Duodenal mucosa (tissue), 2 donors: ENCODE data around the gene CCDC38.

Experiments
- H3K27ac ChIP-seq: one replicate; pipeline ENCODE4 v1.7.0; 2013; ENCODE audit warnings: low read depth, low read length
- H3K27me3 ChIP-seq, 2 donors: one replicate each; pipeline ENCODE4 v1.7.0; 2013; ENCODE audit warnings: low read length in 2 of 2, control low read depth in 1 of 2; ENCODE audit not compliant: insufficient read depth in 2 of 2, control insufficient read depth in 1 of 2
- H3K36me3 ChIP-seq, 2 donors: one replicate each; pipeline ENCODE4 v1.7.0; 2013; ENCODE audit warnings: low read length in 2 of 2, control low read depth in 1 of 2; ENCODE audit not compliant: insufficient read depth in 2 of 2, control insufficient read depth in 1 of 2
- H3K4me1 ChIP-seq, 2 donors: one replicate each; pipeline ENCODE4 v1.7.0; 2013; ENCODE audit warnings: low read length in 2 of 2, control low read depth in 1 of 2; ENCODE audit not compliant: insufficient read depth in 2 of 2, control insufficient read depth in 1 of 2
- H3K4me3 ChIP-seq, 2 donors: one replicate each; pipeline ENCODE4 v1.7.0; 2013; ENCODE audit warnings: low read length in 2 of 2, low read depth in 1 of 2
- H3K9ac ChIP-seq, 2 donors: one replicate each; pipeline ENCODE4 v1.7.0; 2013; ENCODE audit warnings: low read length in 2 of 2, low read depth in 1 of 2
- H3K9me3 ChIP-seq, 2 donors: one replicate each; pipeline ENCODE4 v1.7.0; 2013; ENCODE audit warnings: low read length in 2 of 2, control low read depth in 1 of 2; ENCODE audit not compliant: control insufficient read depth in 1 of 2

Gene CCDC38

DNA sequence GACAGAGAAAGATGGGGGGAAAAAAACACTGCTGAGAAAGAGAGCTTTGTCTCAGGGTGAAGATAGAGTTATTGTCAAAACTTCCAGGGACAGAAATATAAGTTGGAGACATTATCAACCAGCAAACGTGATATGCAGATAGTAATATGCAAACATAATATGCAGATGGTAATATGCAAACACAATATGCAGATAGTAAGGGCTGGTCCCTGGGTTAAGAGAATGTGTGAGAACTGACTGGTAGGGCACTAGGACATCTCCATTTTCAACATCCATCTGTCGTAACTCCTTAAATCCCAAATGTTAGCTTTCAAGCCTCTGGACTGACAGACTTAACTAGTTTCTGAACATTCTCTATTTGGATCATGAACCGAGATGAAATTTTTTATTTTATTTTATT lies 51.5 kb downstream of the CCDC38 start:
- Histone ChIP-seq H3K4me1 (no peaks in the 10 kb centered on the region), H3K27me3 (no peaks in the 10 kb centered on the region), H3K9me3 (no peaks in the 10 kb centered on the region), H3K36me3 (no peaks in the 10 kb centered on the region), H3K27ac (no peak overlapping the region), H3K4me3 (no peak overlapping the region), H3K9ac (no peak overlapping the region)

GRCh38 chr12:95887311-95887710 lies 55.1 kb downstream of the CCDC38 start:
- no peak overlapping the region for H3K4me3 ChIP-seq
- H3K9ac ChIP-seq, result no peak overlapping the region
- H3K27ac ChIP-seq, result no peak overlapping the region
- no peaks in the 10 kb centered on the region for H3K36me3 ChIP-seq
- H3K9me3 ChIP-seq, result peaks cover 0 to 4% of the 10 kb centered on the region in 2 donors
- no peaks in the 10 kb centered on the region for H3K27me3 ChIP-seq
- no peaks in the 10 kb centered on the region for H3K4me1 ChIP-seq

GRCh38 chr12:95884998-95885397 lies 57.4 kb downstream of the CCDC38 start:
- Histone ChIP-seq H3K27me3 (no peaks in the 10 kb centered on the region), H3K27ac (no peak overlapping the region), H3K4me3 (no peak overlapping the region), H3K9ac (no peak overlapping the region), H3K4me1 (no peaks in the 10 kb centered on the region), H3K36me3 (no peaks in the 10 kb centered on the region), H3K9me3 (peaks cover 0 to 4% of the 10 kb centered on the region in 2 donors)

DNA sequence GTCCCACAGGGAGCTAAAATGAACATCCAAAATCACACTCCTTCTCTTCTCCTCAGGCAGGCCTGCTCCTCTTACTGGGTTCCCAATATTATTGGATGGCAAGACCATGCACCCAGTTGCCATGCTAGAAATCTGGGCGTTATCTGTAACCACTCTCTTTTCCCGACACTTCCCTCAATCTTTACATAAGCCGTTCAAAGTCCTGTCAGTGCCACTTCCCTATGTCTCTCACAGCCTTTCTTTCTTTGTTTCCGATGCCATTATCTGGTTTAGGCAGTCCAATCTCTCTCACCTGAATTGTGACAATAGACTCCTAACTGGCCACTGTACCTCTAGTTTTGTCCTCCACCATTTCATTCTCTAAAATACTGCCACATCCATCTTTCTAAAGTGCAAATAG lies 59.5 kb downstream of the CCDC38 start:
- no peak overlapping the region for H3K4me3 ChIP-seq
- no peak overlapping the region for H3K27ac ChIP-seq
- H3K4me1 ChIP-seq, result no peaks in the 10 kb centered on the region
- no peak overlapping the region for H3K9ac ChIP-seq
- no peaks in the 10 kb centered on the region for H3K36me3 ChIP-seq
- H3K9me3 ChIP-seq, result peaks cover 0 to 4% of the 10 kb centered on the region in 2 donors
- no peaks in the 10 kb centered on the region for H3K27me3 ChIP-seq

DNA sequence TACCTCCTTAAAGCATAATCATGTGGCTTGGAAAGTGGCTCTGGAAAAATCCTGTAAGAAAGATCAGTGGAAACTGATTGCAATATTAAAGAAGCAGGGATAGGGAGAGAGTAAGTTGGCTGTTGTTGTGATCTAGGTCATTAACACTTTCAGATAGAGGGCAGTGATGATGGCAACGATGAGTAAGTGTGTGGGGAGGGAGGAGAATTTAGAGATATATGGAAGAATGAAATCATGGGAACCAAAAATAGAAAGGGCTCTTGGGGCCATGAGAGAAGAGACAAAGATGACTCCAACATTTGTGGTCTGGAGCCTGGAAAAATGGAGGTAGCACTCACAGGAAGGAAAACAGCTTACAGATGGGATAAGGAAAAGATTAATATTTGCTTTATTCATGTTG lies 60.3 kb downstream of the CCDC38 start:
- no peaks in the 10 kb centered on the region for H3K4me1 ChIP-seq
- H3K27ac ChIP-seq, result no peak overlapping the region
- H3K36me3 ChIP-seq, result no peaks in the 10 kb centered on the region
- H3K27me3 ChIP-seq, result no peaks in the 10 kb centered on the region
- no peak overlapping the region for H3K9ac ChIP-seq
- H3K9me3 ChIP-seq, result peaks cover 0 to 4% of the 10 kb centered on the region in 2 donors
- H3K4me3 ChIP-seq, result no peak overlapping the region

DNA sequence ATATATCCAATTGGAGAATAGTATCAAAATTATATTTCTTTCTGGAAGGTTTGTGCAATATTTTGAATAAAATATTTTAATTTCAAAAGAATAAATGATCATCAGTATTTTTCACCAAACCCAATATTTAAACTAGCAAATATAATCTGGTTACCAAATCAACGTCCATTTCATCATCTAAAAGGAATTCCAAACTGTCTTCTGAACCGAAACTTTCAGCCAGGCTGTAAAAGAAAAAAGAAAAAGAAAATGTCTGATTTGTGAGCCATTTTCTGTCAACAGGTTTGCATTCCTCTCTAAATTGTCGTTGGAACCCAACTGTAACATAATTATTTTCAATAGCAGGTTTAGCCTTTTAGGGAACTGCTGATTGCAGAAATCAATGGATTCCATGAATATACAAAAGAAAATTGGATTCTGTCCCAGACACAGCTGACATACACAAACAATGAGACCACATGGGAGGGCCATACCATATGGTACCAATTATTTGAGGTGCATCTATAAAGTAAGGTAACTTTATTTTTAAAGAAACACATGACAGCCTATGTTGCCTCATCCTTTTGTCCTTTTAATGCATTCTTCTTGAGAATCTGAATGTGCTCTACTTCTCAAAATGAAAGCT lies 61.0 kb downstream of the CCDC38 start:
- Histone ChIP-seq H3K27me3 (no peaks in the 10 kb centered on the region), H3K9ac (no peak overlapping the region), H3K4me1 (no peaks in the 10 kb centered on the region), H3K4me3 (no peak overlapping the region), H3K36me3 (no peaks in the 10 kb centered on the region), H3K9me3 (peaks cover 0 to 4% of the 10 kb centered on the region in 2 donors), H3K27ac (no peak overlapping the region)

- peaks cover 0 to 4% of the 10 kb centered on the region in 2 donors for H3K9me3 ChIP-seq
- H3K36me3 ChIP-seq, result no peaks in the 10 kb centered on the region
- no peaks in the 10 kb centered on the region for H3K27me3 ChIP-seq
- H3K4me1 ChIP-seq, result no peaks in the 10 kb centered on the region
- no peak overlapping the region for H3K27ac ChIP-seq
- H3K4me3 ChIP-seq, result no peak overlapping the region
- H3K9ac ChIP-seq, result no peak overlapping the region
These were observed 61.5 kb downstream of the CCDC38 start for GRCh38 chr12:95880895-95881294.

DNA sequence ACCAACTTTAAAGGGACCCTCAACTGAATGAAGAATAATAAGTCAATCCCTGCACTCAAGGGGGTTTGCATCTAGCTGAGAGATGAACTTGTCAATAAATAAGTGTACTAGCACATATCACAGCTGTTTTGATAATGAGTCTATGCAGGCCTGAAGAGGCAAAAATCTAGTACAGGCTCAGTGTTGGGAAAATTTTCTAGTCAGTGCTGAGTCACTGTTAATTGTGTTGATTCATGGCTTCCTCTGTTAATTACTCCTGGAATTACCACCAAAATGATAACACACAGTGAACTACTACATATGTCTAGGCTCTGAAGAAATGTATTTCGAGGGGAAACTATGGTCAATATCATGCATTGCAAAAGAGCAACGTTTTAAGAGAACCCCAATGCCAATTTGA lies 64.8 kb downstream of the CCDC38 start:
- Histone ChIP-seq H3K9ac (no peak overlapping the region), H3K4me3 (no peak overlapping the region), H3K36me3 (no peaks in the 10 kb centered on the region), H3K27me3 (no peaks in the 10 kb centered on the region), H3K9me3 (no peaks in the 10 kb centered on the region), H3K4me1 (no peaks in the 10 kb centered on the region), H3K27ac (no peak overlapping the region)

DNA sequence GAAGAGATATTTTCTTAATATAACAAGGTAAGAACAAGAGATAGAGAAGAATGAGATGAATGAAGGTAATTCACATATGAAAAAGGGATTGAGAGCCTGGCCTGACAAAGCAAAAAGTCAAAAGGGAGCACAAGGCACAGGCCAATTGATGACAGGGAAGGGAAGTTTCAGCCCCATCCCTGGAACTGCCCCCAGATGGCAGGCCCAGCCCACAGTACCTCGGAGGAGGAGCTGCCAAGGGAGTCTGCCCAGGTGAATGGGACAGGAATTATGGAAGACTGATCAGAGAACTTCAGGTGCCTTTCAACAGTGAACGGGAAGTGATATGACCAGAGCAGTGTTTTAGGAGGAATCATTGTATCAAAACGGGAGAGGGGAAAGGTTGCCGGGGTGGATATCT lies 68.0 kb downstream of the CCDC38 start:
- H3K4me1 ChIP-seq, result no peaks in the 10 kb centered on the region
- H3K9ac ChIP-seq, result no peak overlapping the region
- no peaks in the 10 kb centered on the region for H3K36me3 ChIP-seq
- H3K9me3 ChIP-seq, result no peaks in the 10 kb centered on the region
- no peak overlapping the region for H3K4me3 ChIP-seq
- H3K27ac ChIP-seq, result no peak overlapping the region
- no peaks in the 10 kb centered on the region for H3K27me3 ChIP-seq

DNA sequence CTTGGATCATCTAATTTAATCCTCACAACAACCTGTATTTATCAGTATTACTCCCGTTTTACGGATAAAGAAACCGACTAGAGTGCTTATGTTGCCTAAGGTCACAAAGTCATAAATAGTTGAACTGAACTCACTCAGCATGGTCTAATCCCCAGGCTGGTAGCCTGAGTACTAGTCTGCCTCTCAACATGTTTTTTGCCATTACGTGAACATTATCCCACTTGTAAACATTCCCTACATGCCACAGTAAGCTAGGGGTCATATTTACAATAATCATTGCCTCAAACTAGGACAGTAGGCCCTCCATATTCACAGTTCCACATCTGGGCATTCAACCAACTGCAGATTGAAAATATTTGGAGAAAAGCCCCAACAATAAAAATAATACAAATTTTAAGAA lies 71.5 kb downstream of the CCDC38 start:
- H3K27ac ChIP-seq, result no peak overlapping the region
- H3K9ac ChIP-seq, result no peak overlapping the region
- H3K9me3 ChIP-seq, result no peaks in the 10 kb centered on the region
- no peak overlapping the region for H3K4me3 ChIP-seq
- peaks cover 7 to 9% of the 10 kb centered on the region in 2 donors for H3K36me3 ChIP-seq
- H3K4me1 ChIP-seq, result no peaks in the 10 kb centered on the region
- no peaks in the 10 kb centered on the region for H3K27me3 ChIP-seq

DNA sequence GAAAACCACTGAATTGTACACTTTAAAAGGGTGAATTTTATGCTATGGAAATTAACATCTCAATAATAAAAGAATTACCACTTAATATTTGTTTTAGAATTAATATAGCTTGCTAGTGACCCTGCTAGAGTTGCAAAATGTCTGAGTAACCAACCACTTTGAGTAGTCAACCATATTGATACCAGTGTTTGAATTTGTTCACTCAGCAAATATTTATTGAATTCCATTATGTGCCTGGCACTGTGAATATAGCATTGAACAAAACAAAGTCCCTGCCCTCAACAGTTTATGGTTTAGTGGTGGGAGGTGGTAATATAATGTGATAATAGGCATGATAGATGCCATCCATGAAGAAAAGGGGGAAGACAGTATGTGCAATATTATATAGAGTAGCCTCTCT lies 79.1 kb downstream of the CCDC38 start:
- Histone ChIP-seq H3K36me3 (peaks cover 25 to 39% of the 10 kb centered on the region in 2 donors), H3K27ac (no peak overlapping the region), H3K9ac (no peak overlapping the region), H3K9me3 (peaks cover 0 to 4% of the 10 kb centered on the region in 2 donors), H3K4me3 (no peak overlapping the region), H3K27me3 (no peaks in the 10 kb centered on the region), H3K4me1 (peaks cover 11 to 16% of the 10 kb centered on the region in 2 donors)
